HEK293 (cell line): Measurements from ENCODE around the gene LRRC8D.

Experiments used
- CTCF ChIA-PET: fragments of 350-600 bp; formaldehyde crosslinking; extraction: SDS; loops from one replicate; lab custom pipeline; 2021; ENCODE audit warnings: antibody characterized with exemption; lab: Yijun Ruan, JAX
- POLR2A ChIA-PET: fragments of 300-600 bp; formaldehyde crosslinking; extraction: SDS; loops from one replicate; lab custom pipeline; 2020; ENCODE audit warnings: antibody characterized with exemption, inconsistent platforms; lab: Yijun Ruan, JAX
- H3K27ac ChIP-seq: fragments of 200-500 bp; sonication (Bioruptor generic); 2 replicates; pipeline ENCODE4 v1.5.1; 2014; ENCODE audit warnings: low read depth, low read length, control low read depth, inconsistent platforms; ENCODE audit errors: extremely low read depth
- H3K36me3 ChIP-seq, 2 experiments: fragments of 200-500 bp in 1 of 2; sonication (Bioruptor generic) in 1 of 2; 1 replicate in 1 of 2; 2 replicates in 1 of 2; pipeline ENCODE4 v1.5.1; 2014 to 2017; ENCODE audit warnings: inconsistent platforms in 2 of 2, low read length in 2 of 2; ENCODE audit not compliant: control insufficient read depth in 2 of 2, insufficient read depth in 1 of 2
- H3K4me1 ChIP-seq: fragments of 200-500 bp; sonication (Bioruptor generic); 2 replicates; pipeline ENCODE4 v1.5.1; 2014; ENCODE audit warnings: mild to moderate bottlenecking, low read length, inconsistent platforms; ENCODE audit not compliant: control insufficient read depth, insufficient read depth
- H3K4me3 ChIP-seq: 2 replicates; pipeline ENCODE4 v1.5.1; 2011; ENCODE audit warnings: low read depth, mild to moderate bottlenecking, control low read depth, low read length, moderate library complexity
- H3K9me3 ChIP-seq: fragments of 200-500 bp; sonication (Bioruptor generic); 2 replicates; pipeline ENCODE4 v1.5.1; 2014; ENCODE audit warnings: low read depth, low read length, inconsistent platforms; ENCODE audit not compliant: control insufficient read depth, insufficient read depth
- BCL11A ChIP-seq: fragments of 450-650 bp; formaldehyde crosslinking; IDR thresholded peaks from 2 replicates; pipeline ENCODE4 v1.5.1; 2016; ENCODE audit warnings: low read depth, missing biosample characterization, missing genetic modification characterization
- ELK4 ChIP-seq: IDR thresholded peaks from 2 replicates; pipeline ENCODE4 v1.6.1; 2011; ENCODE audit warnings: mild to moderate bottlenecking, low read depth, low read length, borderline replicate concordance
- GFI1B ChIP-seq: fragments of 450-650 bp; formaldehyde crosslinking; IDR thresholded peaks from 2 replicates; pipeline ENCODE4 v1.5.1; 2016; ENCODE audit warnings: missing biosample characterization, missing genetic modification characterization
- GLI2 ChIP-seq: fragments of 450-650 bp; formaldehyde crosslinking; IDR thresholded peaks from 2 replicates; pipeline ENCODE4; 2017; ENCODE audit warnings: missing biosample characterization, missing genetic modification characterization, low read depth, borderline replicate concordance
- GLI4 ChIP-seq: fragments of 450-650 bp; formaldehyde crosslinking; IDR thresholded peaks from 2 replicates; pipeline ENCODE4 v1.5.1; 2016; ENCODE audit warnings: missing biosample characterization, missing genetic modification characterization
- GLIS2 ChIP-seq: fragments of 450-650 bp; formaldehyde crosslinking; IDR thresholded peaks from 2 replicates; pipeline ENCODE4 v1.5.1; 2016; ENCODE audit warnings: missing biosample characterization, missing genetic modification characterization
- HOXD13 ChIP-seq: sonication (generic); formaldehyde crosslinking; IDR thresholded peaks from 2 replicates; pipeline ENCODE4 v1.8.0; 2022; ENCODE audit warnings: missing genetic modification reagents, borderline replicate concordance
- INSM2 ChIP-seq: fragments of 450-650 bp; formaldehyde crosslinking; IDR thresholded peaks from 2 replicates; pipeline ENCODE4 v1.5.1; 2016; ENCODE audit warnings: missing biosample characterization, missing genetic modification characterization
- PRDM6 ChIP-seq: fragments of 450-650 bp; formaldehyde crosslinking; IDR thresholded peaks from 2 replicates; pipeline ENCODE4 v1.5.1; 2017; ENCODE audit warnings: missing biosample characterization, missing genetic modification characterization
- REPIN1 ChIP-seq: fragments of 450-650 bp; formaldehyde crosslinking; IDR thresholded peaks from 2 replicates; pipeline ENCODE4 v1.5.1; 2017; ENCODE audit warnings: missing biosample characterization, missing genetic modification characterization, low read depth
- SCRT1 ChIP-seq: fragments of 450-650 bp; formaldehyde crosslinking; IDR thresholded peaks from 2 replicates; pipeline ENCODE4 v1.5.1; 2016; ENCODE audit warnings: missing biosample characterization, missing genetic modification characterization, borderline replicate concordance
- SP7 ChIP-seq: fragments of 450-650 bp; formaldehyde crosslinking; IDR thresholded peaks from 2 replicates; pipeline ENCODE4 v1.5.1; 2016; ENCODE audit warnings: missing biosample characterization, missing genetic modification characterization
- TCF7L2 ChIP-seq: IDR thresholded peaks from 2 replicates; pipeline ENCODE4 v1.6.1; 2011; ENCODE audit warnings: low read depth, mild to moderate bottlenecking, inconsistent platforms, low read length, moderate library complexity, borderline replicate concordance
- YY1 ChIP-seq: fragments of 450-650 bp; formaldehyde crosslinking; IDR thresholded peaks from 2 replicates; pipeline ENCODE4 v1.5.1; 2018; ENCODE audit warnings: missing biosample characterization, missing genetic modification characterization
- ZBTB44 ChIP-seq: fragments of 450-650 bp; IDR thresholded peaks from 2 replicates; pipeline ENCODE4 v1.5.1; 2018; ENCODE audit warnings: missing biosample characterization, mild to moderate bottlenecking, missing genetic modification characterization
- ZFP3 ChIP-seq: fragments of 450-650 bp; formaldehyde crosslinking; IDR thresholded peaks from 2 replicates; pipeline ENCODE4 v1.5.1; 2016; ENCODE audit warnings: low read depth, missing biosample characterization, missing genetic modification characterization
- ZNF311 ChIP-seq: fragments of 450-650 bp; formaldehyde crosslinking; IDR thresholded peaks from 2 replicates; pipeline ENCODE4 v1.5.1; 2017; ENCODE audit warnings: missing biosample characterization, missing genetic modification characterization, borderline replicate concordance
- ZNF391 ChIP-seq: fragments of 450-650 bp; formaldehyde crosslinking; IDR thresholded peaks from 2 replicates; pipeline ENCODE4 v1.5.1; 2016; ENCODE audit warnings: low read depth, missing biosample characterization, missing genetic modification characterization, borderline replicate concordance
- ZNF433 ChIP-seq: fragments of 450-650 bp; formaldehyde crosslinking; IDR thresholded peaks from 2 replicates; pipeline ENCODE4 v1.5.1; 2016; ENCODE audit warnings: missing biosample characterization, missing genetic modification characterization, low read depth
- ZNF530 ChIP-seq: fragments of 450-650 bp; formaldehyde crosslinking; IDR thresholded peaks from 2 replicates; pipeline ENCODE4 v1.5.1; 2016; ENCODE audit warnings: low read depth, missing biosample characterization, missing genetic modification characterization
- ZNF548 ChIP-seq: fragments of 450-650 bp; formaldehyde crosslinking; IDR thresholded peaks from 2 replicates; pipeline ENCODE4 v1.5.1; 2016; ENCODE audit warnings: missing biosample characterization, missing genetic modification characterization
- ZNF580 ChIP-seq: fragments of 450-650 bp; formaldehyde crosslinking; IDR thresholded peaks from 2 replicates; pipeline ENCODE4 v1.5.1; 2016; ENCODE audit warnings: missing biosample characterization, missing genetic modification characterization
- ZNF596 ChIP-seq: fragments of 450-650 bp; IDR thresholded peaks from 2 replicates; pipeline ENCODE4 v1.5.0; 2018; ENCODE audit warnings: missing biosample characterization, mild to moderate bottlenecking, missing genetic modification characterization, moderate library complexity
- ZNF621 ChIP-seq: fragments of 450-650 bp; formaldehyde crosslinking; IDR thresholded peaks from 2 replicates; pipeline ENCODE4 v1.5.1; 2017; ENCODE audit warnings: missing biosample characterization, missing genetic modification characterization
- ZNF623 ChIP-seq: fragments of 450-650 bp; formaldehyde crosslinking; IDR thresholded peaks from 2 replicates; pipeline ENCODE4 v1.5.1; 2016; ENCODE audit warnings: missing biosample characterization, missing genetic modification characterization
- ZNF768 ChIP-seq: fragments of 450-650 bp; formaldehyde crosslinking; IDR thresholded peaks from 2 replicates; pipeline ENCODE4 v1.5.1; 2018; ENCODE audit warnings: missing biosample characterization, mild to moderate bottlenecking, missing genetic modification characterization
- ZNF776 ChIP-seq: fragments of 450-650 bp; formaldehyde crosslinking; IDR thresholded peaks from 2 replicates; pipeline ENCODE4 v1.5.0; 2017; ENCODE audit warnings: missing biosample characterization, missing genetic modification characterization, borderline replicate concordance
- ZNF785 ChIP-seq: fragments of 450-650 bp; formaldehyde crosslinking; IDR thresholded peaks from 2 replicates; pipeline ENCODE4 v1.5.1; 2016; ENCODE audit warnings: missing biosample characterization, missing genetic modification characterization
- ZSCAN4 ChIP-seq: fragments of 450-650 bp; formaldehyde crosslinking; IDR thresholded peaks from 2 replicates; pipeline ENCODE4 v1.5.1; 2017; ENCODE audit warnings: missing biosample characterization, missing genetic modification characterization

LRRC8D gene

GRCh38 chr1:89820422-89821321, at the start of gene LRRC8D:
Gene LRRC8D (plus strand): TSS chr1:89821032. CDS start chr1:89933069, 112,037 bp downstream.
- no peaks in the 10 kb centered on the region for H3K9me3 ChIP-seq
- CTCF ChIA-PET: interaction anchor here (0.5 to 1.3 kb wide), 6 partner anchors 9 to 234 kb away, joined by 3 to 4 read pairs (median 3); no protein-coding TSS in a partner anchor
- peaks cover 8% of the 10 kb centered on the region for H3K4me1 ChIP-seq
- H3K36me3 ChIP-seq: peaks cover 0 to under 1% of the 10 kb centered on the region in 2 experiments; a peak in 1 of 3 replicates
- peak within 1 kb of the TSS; percentile 72; the same call in 1 of the 2 replicates for H3K27ac ChIP-seq
- POLR2A ChIA-PET: interaction anchor here (0.6 to 1.8 kb wide), 9 partner anchors 8 to 474 kb away, joined by 3 to 7 read pairs (median 3); partner anchors contain the start of gene ZNF326
- peak within 1 kb of the TSS; percentile 72 for H3K4me3 ChIP-seq
- TF ChIP-seq REPIN1 (no peak), BCL11A (tag by site-specific recombination) (no peak), ZNF530 (tag by site-specific recombination) (no peak), YY1 (tag by site-specific recombination) (no peak), ZNF621 (no peak), ZNF776 (tag by site-specific recombination) (no peak), SP7 (tag by site-specific recombination) (no peak; the same call in 1 of the 2 replicates), ZNF391 (tag by site-specific recombination) (no peak), ZNF548 (tag by site-specific recombination) (no peak), ZSCAN4 (tag by site-specific recombination) (no peak), ZFP3 (tag by site-specific recombination) (no peak), ZNF623 (no peak), GLI4 (tag by site-specific recombination) (no peak), ZBTB44 (tag by site-specific recombination) (peak; percentile 50; the same call in 1 of the 2 replicates), TCF7L2 (no peak), HOXD13 (CRISPR knock-in tag) (no peak), ZNF580 (tag by site-specific recombination) (no peak), GLI2 (tag by site-specific recombination) (no peak), GFI1B (tag by site-specific recombination) (no peak), GLIS2 (tag by site-specific recombination) (peak; percentile 39; the same call in 1 of the 2 replicates), ELK4 (no peak), ZNF768 (tag by site-specific recombination) (no peak), ZNF311 (no peak), SCRT1 (tag by site-specific recombination) (no peak), ZNF785 (tag by site-specific recombination) (no peak), ZNF596 (no peak), ZNF433 (tag by site-specific recombination) (no peak), INSM2 (tag by site-specific recombination) (no peak), PRDM6 (no peak)
